B cell (primary cell): ENCODE results near the gene ARHGAP31. TPM values are rescaled to one million over a fixed set of nuclear protein-coding genes. Genes with fewer than 3 reads are reported as not detected.

Experiments
- ATAC-seq: fragments of 200-7000 bp; cut with Tn5 transposase; one replicate; pipeline ENCODE4 v1.10.0; 2021; ENCODE audit warnings: low read depth, mild to moderate bottlenecking, moderate number of reproducible peaks, moderate library complexity
- CTCF ChIA-PET: fragments of 350-600 bp; sonication (Branson Sonifier 250); formaldehyde crosslinking; loops from one replicate; lab custom pipeline; 2021; ENCODE audit warnings: antibody characterized with exemption, inconsistent platforms; lab: Charles Lee
- POLR2A ChIA-PET: fragments of 350-600 bp; sonication (Branson Sonifier 250); formaldehyde crosslinking; loops from one replicate; lab custom pipeline; 2021; ENCODE audit warnings: antibody characterized with exemption; lab: Charles Lee
- DNase-seq: peaks from one replicate; pipeline ENCODE4 v3.0.0; 2013
- H2AFZ ChIP-seq: 2 replicates; pipeline ENCODE4 v1.6.1; 2012; ENCODE audit warnings: mild to moderate bottlenecking, low read depth, low read length; ENCODE audit not compliant: insufficient read depth, poor library complexity, severe bottlenecking
- H3K27ac ChIP-seq, 2 donors: 1 replicate in 1 of 2; 2 replicates in 1 of 2; pipeline ENCODE4 v1.5.1; 2012 to 2013; ENCODE audit warnings: low read length in 2 of 2, mild to moderate bottlenecking in 2 of 2, moderate library complexity in 1 of 2
- H3K27me3 ChIP-seq, 4 experiments: fragments of 200-600 bp in 1 of 4; sonication (generic) in 1 of 4; replicated peaks in 1 of 4; 1 replicate in 2 of 4; 2 replicates in 2 of 4; pipeline versions ENCODE4 v1.6.1 to v1.7.0; 2013 to 2016; ENCODE audit warnings: low read length in 3 of 4, mild to moderate bottlenecking in 2 of 4, mixed read lengths in 1 of 4, moderate library complexity in 1 of 4; ENCODE audit not compliant: insufficient read depth in 4 of 4, control insufficient read depth in 3 of 4; ENCODE audit errors: control extremely low read depth in 1 of 4
- H3K36me3 ChIP-seq, 2 experiments: replicated peaks in 1 of 2; 1 replicate in 1 of 2; 2 replicates in 1 of 2; pipeline versions ENCODE4 v1.6.1 to v1.7.1; 2013; ENCODE audit warnings: low read length in 1 of 2; ENCODE audit not compliant: insufficient read depth in 2 of 2, control insufficient read depth in 1 of 2; ENCODE audit errors: control extremely low read depth in 1 of 2, extremely low read depth in 1 of 2
- H3K4me1 ChIP-seq, 2 donors: fragments of 200-600 bp in 1 of 2; sonication (generic) in 1 of 2; 1 replicate in 1 of 2; 2 replicates in 1 of 2; pipeline versions ENCODE4 v1.5.1 to v1.6.1; 2013 to 2017; ENCODE audit warnings: low read length in 2 of 2; ENCODE audit not compliant: control insufficient read depth in 2 of 2, insufficient read depth in 2 of 2
- H3K4me2 ChIP-seq: replicated peaks from 2 replicates; pipeline ENCODE3; 2012; ENCODE audit warnings: mild to moderate bottlenecking, low read depth, low read length; ENCODE audit not compliant: poor library complexity, severe bottlenecking
- H3K4me3 ChIP-seq, 5 experiments: fragments of 200-600 bp in 1 of 5; sonication (generic) in 1 of 5; 1 replicate in 3 of 5; 2 replicates in 2 of 5; pipeline versions ENCODE4 v1.5.1 to v1.7.0; 2011 to 2016; ENCODE audit warnings: low read length in 4 of 5, mild to moderate bottlenecking in 4 of 5, low read depth in 2 of 5, control low read depth in 1 of 5, moderate library complexity in 1 of 5; ENCODE audit not compliant: insufficient read depth in 1 of 5; ENCODE audit errors: control extremely low read depth in 1 of 5, extremely low read depth in 1 of 5
- H3K79me2 ChIP-seq: fragments of 200-600 bp; sonication (generic); one replicate; pipeline ENCODE4 v1.6.0; 2016; ENCODE audit warnings: low read length; ENCODE audit not compliant: control insufficient read depth, insufficient read depth
- H3K9ac ChIP-seq: fragments of 200-600 bp; sonication (generic); 2 replicates; pipeline ENCODE4 v1.6.1; 2017; ENCODE audit warnings: mild to moderate bottlenecking, low read length, moderate library complexity
- H3K9me3 ChIP-seq, 3 donors: one replicate each; pipeline versions ENCODE4 v1.6.1 to v1.7.1; 2013; ENCODE audit warnings: low read length in 2 of 3; ENCODE audit not compliant: control insufficient read depth in 2 of 3, insufficient read depth in 1 of 3; ENCODE audit errors: control extremely low read depth in 1 of 3
- H4K20me1 ChIP-seq: 2 replicates; pipeline ENCODE4 v1.6.0; 2012; ENCODE audit warnings: mild to moderate bottlenecking, low read length; ENCODE audit not compliant: insufficient read depth, control insufficient read depth, poor library complexity, severe bottlenecking
- H3K27ac Mint-ChIP-seq: one replicate; pipeline ENCODE4 v1.8.0; 2021; ENCODE audit warnings: mixed read lengths
- H3K27me3 Mint-ChIP-seq: one replicate; pipeline ENCODE4 v1.8.0; 2021; ENCODE audit warnings: mixed read lengths
- H3K4me1 Mint-ChIP-seq: one replicate; pipeline ENCODE4 v1.8.0; 2021; ENCODE audit warnings: mixed read lengths
- H3K4me3 Mint-ChIP-seq: one replicate; pipeline ENCODE4 v1.8.0; 2021; ENCODE audit warnings: mixed read lengths
- H3K9me3 Mint-ChIP-seq: one replicate; pipeline ENCODE4 v1.8.0; 2022; ENCODE audit warnings: mixed read lengths; ENCODE audit not compliant: insufficient read depth
- CTCF ChIP-seq: fragments of 200-600 bp; IDR thresholded peaks from one replicate; pipeline ENCODE4 v1.8.0; 2022; ENCODE audit warnings: antibody characterized with exemption, mild to moderate bottlenecking
- EZH2 ChIP-seq: IDR thresholded peaks from 2 replicates; pipeline ENCODE4 v1.6.1; 2012; ENCODE audit warnings: borderline replicate concordance, low read depth, mild to moderate bottlenecking, moderate library complexity, low read length; ENCODE audit not compliant: insufficient read depth, poor library complexity, severe bottlenecking
- WGBS: methylation state at CpG from one replicate; pipeline ENCODE4 v1.1.5; 2013; ENCODE audit warnings: missing lambda C conversion rate; ENCODE audit not compliant: insufficient coverage; 5-methylcytosine and 5-hydroxymethylcytosine counted together
- intact Hi-C: fragments of 100-400 bp; cut with micrococcal nuclease; formaldehyde crosslinking; loops from one replicate; pipeline ENCODE4 v1.10.0; 2022
- polyA plus RNA-seq: library from polyadenylated mRNA; depleted of rRNA; stranded (reverse); fragments of >200 nt; gene quantifications from 2 replicates; pipeline ENCODE4 v1.2.3, GENCODE V29; 2012
- total RNA-seq, 2 donors: library from RNA; stranded (reverse); fragments of 120-200 nt in 1 of 2; gene quantifications; 1 replicate in 1 of 2; 2 replicates in 1 of 2; pipeline versions ENCODE4 v1.2.3 to v1.2.4, GENCODE V29; 2013 to 2022

ARHGAP31 gene
- total and polyA plus RNA-seq, 2 donors (not counting 1 experiment from before 2014, with no cell fraction given): 3.5 to 7.8 TPM

DNA sequence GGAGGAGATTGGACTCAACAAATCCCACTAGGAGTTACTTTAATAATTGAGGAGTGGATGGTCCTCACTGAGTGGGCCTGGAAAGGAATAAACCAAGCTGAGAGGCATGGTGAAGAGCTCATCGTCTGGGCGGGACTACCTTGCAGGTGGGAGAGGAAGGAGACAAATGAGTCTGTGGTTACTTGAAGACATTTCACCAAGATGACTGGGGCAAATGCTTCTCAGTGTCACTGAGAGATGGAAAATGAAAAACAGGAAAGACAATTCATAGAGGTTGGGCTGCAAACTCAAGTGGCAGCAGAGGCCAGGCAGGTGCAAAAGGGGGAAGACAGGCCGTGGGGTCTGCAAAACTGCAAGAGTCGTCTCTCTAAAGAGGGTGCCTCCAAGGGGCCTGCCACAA is 1.5 kb upstream of the ARHGAP31 start:
- TF ChIP-seq EZH2 (no peak), CTCF (no peak)
- H4K20me1 ChIP-seq: no peaks in the 10 kb centered on the region
- H3K4me1 ChIP-seq: peaks cover 34 to 46% of the 10 kb centered on the region in 2 donors
- no peaks in the 10 kb centered on the region for H3K36me3 ChIP-seq
- H3K4me3 Mint-ChIP-seq: peak overlapping the region; percentile 87
- intact Hi-C loops: loop anchor here (10.0 kb wide), 1 partner anchor 802 kb away; the partner anchor contains the start of gene GSK3B
- DNase-seq: peak; percentile 22
- no peaks in the 10 kb centered on the region for H3K27me3 Mint-ChIP-seq
- ATAC-seq: no peak
- CTCF ChIA-PET: interaction anchor here (0.5 to 2.9 kb wide), 4 partner anchors 8 to 56 kb away, joined by 3 to 10 read pairs (median 3); no protein-coding TSS in a partner anchor
- H3K9ac ChIP-seq: no peak overlapping the region
- peak overlapping the region; percentile 86 for H3K4me2 ChIP-seq
- H3K27ac Mint-ChIP-seq: peak overlapping the region; percentile 33
- 16% methylated on average over 3 of the region's 4 CpGs for WGBS
- H3K9me3 Mint-ChIP-seq: peaks cover 4% of the 10 kb centered on the region
- POLR2A ChIA-PET: interaction anchor here (2.2 kb wide), 1 partner anchor 60 kb away, joined by 7 read pairs; no protein-coding TSS in a partner anchor
- peaks cover 48% of the 10 kb centered on the region for H3K4me1 Mint-ChIP-seq
- H3K27me3 ChIP-seq: peaks cover 0 to 7% (median 0%) of the 10 kb centered on the region in 4 experiments
- H3K4me3 ChIP-seq: no peak overlapping the region
- peaks cover 3% of the 10 kb centered on the region for H3K79me2 ChIP-seq
- H3K9me3 ChIP-seq: peaks cover 0 to 3% (median 0%) of the 10 kb centered on the region in 3 donors
- no peak overlapping the region for H3K27ac ChIP-seq
- peak overlapping the region; percentile 11 for H2AFZ ChIP-seq
